Measurements from ENCODE around the gene GALNTL6.
"Not testable (repeated sequence)": the region's sequence is repeated elsewhere in the genome, so short reads cannot be mapped to it uniquely, and the experiment has no call there.

The GALNTL6 gene

DNA sequence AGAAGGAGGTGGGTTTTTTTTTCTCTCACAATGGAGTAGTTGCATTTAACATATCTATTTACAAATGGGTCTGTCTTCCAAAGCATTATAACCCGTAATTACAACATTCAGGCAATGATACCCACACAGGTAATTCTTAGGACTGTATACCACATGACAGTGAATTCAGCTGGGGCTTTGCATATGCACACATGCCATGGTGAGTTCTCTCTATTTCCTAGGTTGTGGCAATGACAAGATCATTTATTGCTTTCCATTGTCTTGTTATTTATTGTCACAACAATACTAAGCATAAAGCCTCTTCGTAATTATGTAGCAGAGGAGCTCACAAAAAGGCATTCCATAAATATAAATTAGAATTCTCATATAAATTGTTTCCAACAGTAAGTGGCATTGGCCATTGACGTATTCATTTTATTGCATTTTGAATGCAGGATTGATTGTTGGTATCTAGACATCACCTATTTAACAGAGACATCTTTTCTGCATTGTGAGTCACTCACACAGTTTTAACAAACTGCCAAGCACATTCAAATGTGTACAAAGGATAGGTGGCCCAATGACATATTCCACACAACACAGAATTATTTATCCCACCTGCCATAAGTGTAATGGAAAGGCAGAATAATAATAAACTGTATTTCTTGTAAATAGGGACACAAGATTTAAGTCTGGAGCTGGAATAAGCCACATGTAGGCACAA lies 964.7 kb downstream of the GALNTL6 start:
- no peak for FAIRE-seq
- no peak for DNase-seq (ENCODE audit: insufficient read length, low spot score)
- TF ChIP-seq POLR2AphosphoS5 (IDR thresholded peaks at IDR 0.05; ENCODE audit: low read depth, low read length) = no peak
- no peak for TF ChIP-seq POLR2A (IDR thresholded peaks at IDR 0.05; ENCODE audit: low read depth, low read length)
- TF ChIP-seq POU2F2 (IDR thresholded peaks at IDR 0.05; ENCODE audit: low read depth, low read length) = no peak
- no peak for TF ChIP-seq TAF1 (IDR thresholded peaks at IDR 0.05; ENCODE audit: low read depth, low read length)
- no peak for TF ChIP-seq SPI1 (IDR thresholded peaks at IDR 0.05; ENCODE audit: low read depth, low read length)
- TF ChIP-seq PAX5 (IDR thresholded peaks at IDR 0.05; ENCODE audit: insufficient read depth, low read length, severe bottlenecking) = no peak

DNA sequence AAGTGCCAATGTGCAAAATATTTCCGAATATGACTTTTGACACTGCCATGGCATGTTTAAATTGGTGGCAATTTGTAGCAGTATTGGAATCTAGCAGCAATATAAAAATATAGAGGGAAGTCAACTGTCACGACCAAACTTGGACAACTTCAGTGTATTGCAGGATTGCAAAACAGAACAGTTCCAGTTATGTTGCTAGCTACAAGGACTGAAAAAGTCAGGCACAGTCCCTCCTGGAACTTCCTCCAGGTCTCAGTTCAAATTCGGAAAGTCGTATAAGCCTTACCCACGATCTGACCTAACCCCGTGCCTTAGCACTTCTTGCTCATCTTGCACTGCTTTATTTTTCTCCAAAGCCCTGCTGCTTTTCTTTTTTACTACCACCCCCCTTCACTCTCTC lies 965.4 kb downstream of the GALNTL6 start:
- FAIRE-seq = no peak
- DNase-seq (ENCODE audit: insufficient read length, low spot score) = no peak
- no peak for TF ChIP-seq PAX5 (IDR thresholded peaks at IDR 0.05; ENCODE audit: insufficient read depth, low read length, severe bottlenecking)
- TF ChIP-seq POLR2A (IDR thresholded peaks at IDR 0.05; ENCODE audit: low read depth, low read length) = no peak
- TF ChIP-seq POLR2AphosphoS5 (IDR thresholded peaks at IDR 0.05; ENCODE audit: low read depth, low read length) = no peak
- TF ChIP-seq TAF1 (IDR thresholded peaks at IDR 0.05; ENCODE audit: low read depth, low read length) = no peak
- TF ChIP-seq SPI1 (IDR thresholded peaks at IDR 0.05; ENCODE audit: low read depth, low read length) = no peak
- no peak for TF ChIP-seq POU2F2 (IDR thresholded peaks at IDR 0.05; ENCODE audit: low read depth, low read length)

DNA sequence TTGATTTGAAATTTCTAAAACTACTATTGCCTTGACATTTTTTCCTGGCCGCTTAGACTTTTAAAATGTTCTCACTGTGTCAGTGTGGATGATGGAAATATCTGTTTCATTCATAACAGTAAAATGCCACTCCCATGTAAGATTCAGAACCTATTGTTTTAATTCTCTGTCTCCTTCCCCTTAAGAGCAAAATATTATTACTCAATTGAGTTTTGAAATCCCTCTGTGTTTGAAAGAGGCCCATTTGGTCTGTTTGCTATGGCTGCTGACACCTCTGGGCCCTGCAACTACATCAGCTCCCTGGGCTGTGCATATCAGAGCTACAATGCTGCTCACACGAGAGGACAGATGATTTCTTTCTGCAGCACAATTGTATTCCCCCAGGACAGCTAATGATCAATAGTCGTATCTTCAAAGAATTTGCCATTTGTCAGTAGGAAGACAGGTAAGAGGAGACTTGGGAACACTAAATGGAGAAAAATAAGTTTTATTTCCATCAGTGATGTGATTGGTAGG lies 967.4 kb downstream of the GALNTL6 start:
- FAIRE-seq = no peak
- TF ChIP-seq POU2F2 (IDR thresholded peaks at IDR 0.05; ENCODE audit: low read depth, low read length) (no peak), SPI1 (IDR thresholded peaks at IDR 0.05; ENCODE audit: low read depth, low read length) (no peak), POLR2A (IDR thresholded peaks at IDR 0.05; ENCODE audit: low read depth, low read length) (no peak), POLR2AphosphoS5 (IDR thresholded peaks at IDR 0.05; ENCODE audit: low read depth, low read length) (no peak), PAX5 (IDR thresholded peaks at IDR 0.05; ENCODE audit: insufficient read depth, low read length, severe bottlenecking) (no peak), TAF1 (IDR thresholded peaks at IDR 0.05; ENCODE audit: low read depth, low read length) (no peak)
- DNase-seq (ENCODE audit: insufficient read length, low spot score) = no peak

- FAIRE-seq = no peak
- no peak for TF ChIP-seq POU2F2 (IDR thresholded peaks at IDR 0.05; ENCODE audit: low read depth, low read length)
- no peak for TF ChIP-seq POLR2A (IDR thresholded peaks at IDR 0.05; ENCODE audit: low read depth, low read length)
- no peak for TF ChIP-seq SPI1 (IDR thresholded peaks at IDR 0.05; ENCODE audit: low read depth, low read length)
- no peak for TF ChIP-seq TAF1 (IDR thresholded peaks at IDR 0.05; ENCODE audit: low read depth, low read length)
- no peak for TF ChIP-seq POLR2AphosphoS5 (IDR thresholded peaks at IDR 0.05; ENCODE audit: low read depth, low read length)
- TF ChIP-seq PAX5 (IDR thresholded peaks at IDR 0.05; ENCODE audit: insufficient read depth, low read length, severe bottlenecking) = no peak
- no peak for DNase-seq (ENCODE audit: insufficient read length, low spot score)
Observed at GRCh38 chr4:172785613-172786012, 972.4 kb downstream of the GALNTL6 start.

DNA sequence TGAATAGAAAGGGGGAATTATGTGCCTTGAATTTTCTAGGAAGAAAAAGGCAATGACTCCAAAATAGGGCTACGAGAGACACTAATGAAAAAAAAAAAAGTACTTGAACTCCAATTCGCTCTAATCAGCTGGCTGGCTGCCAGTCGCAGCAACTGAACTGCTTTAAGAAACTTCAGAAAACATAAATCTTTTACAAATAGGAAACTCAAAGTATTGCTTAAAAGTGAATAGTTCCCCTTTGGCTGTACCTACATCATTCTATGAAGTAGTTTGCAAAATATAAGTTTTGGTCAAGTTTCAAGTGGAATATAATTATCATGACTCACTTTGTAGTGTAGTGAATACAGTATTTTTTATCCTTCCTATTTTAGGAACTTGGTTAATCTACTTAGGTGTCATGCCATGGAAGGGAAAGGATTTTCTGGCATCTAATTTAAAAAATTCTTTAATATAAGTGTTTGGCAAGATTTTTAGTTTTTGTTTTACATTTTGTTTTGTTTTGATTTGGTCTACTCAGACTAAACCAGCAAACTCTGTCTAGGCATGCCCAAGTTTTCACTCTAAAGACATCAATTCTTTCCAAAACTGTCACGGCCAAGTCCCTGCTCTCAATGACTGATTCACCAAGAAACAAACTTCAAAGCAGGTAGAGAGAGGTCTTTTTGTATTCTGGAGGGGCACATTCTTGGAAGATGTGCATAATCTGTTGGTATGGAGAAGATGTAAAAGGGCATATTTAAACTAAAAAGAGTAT lies 973.0 kb downstream of the GALNTL6 start:
- no peak for FAIRE-seq
- DNase-seq (ENCODE audit: insufficient read length, low spot score) = no peak
- TF ChIP-seq POU2F2 (IDR thresholded peaks at IDR 0.05; ENCODE audit: low read depth, low read length) (no peak), POLR2A (IDR thresholded peaks at IDR 0.05; ENCODE audit: low read depth, low read length) (no peak), PAX5 (IDR thresholded peaks at IDR 0.05; ENCODE audit: insufficient read depth, low read length, severe bottlenecking) (no peak), POLR2AphosphoS5 (IDR thresholded peaks at IDR 0.05; ENCODE audit: low read depth, low read length) (no peak), SPI1 (IDR thresholded peaks at IDR 0.05; ENCODE audit: low read depth, low read length) (no peak), TAF1 (IDR thresholded peaks at IDR 0.05; ENCODE audit: low read depth, low read length) (no peak)

DNA sequence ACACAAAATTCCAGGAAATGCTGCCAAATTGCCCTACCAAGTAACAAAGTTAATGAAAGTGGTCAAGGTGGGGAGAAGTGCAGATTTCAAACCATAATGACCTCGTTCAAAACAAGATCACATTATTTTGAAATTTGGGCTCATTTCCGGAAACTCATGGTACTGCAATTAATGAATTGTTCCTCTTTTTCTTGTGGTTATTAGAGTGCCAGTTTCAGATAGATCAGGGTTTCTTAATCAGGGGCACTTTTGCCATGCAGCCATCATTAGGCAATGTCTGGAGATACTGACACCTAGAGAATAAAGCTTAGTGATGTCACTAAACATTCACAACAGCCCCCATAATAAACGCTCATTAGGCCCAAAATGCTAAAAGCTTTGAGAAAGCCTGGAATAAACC lies 973.9 kb downstream of the GALNTL6 start:
- DNase-seq (ENCODE audit: insufficient read length, low spot score) = no peak
- TF ChIP-seq PAX5 (IDR thresholded peaks at IDR 0.05; ENCODE audit: insufficient read depth, low read length, severe bottlenecking) = no peak
- no peak for TF ChIP-seq POLR2A (IDR thresholded peaks at IDR 0.05; ENCODE audit: low read depth, low read length)
- TF ChIP-seq POLR2AphosphoS5 (IDR thresholded peaks at IDR 0.05; ENCODE audit: low read depth, low read length) = no peak
- TF ChIP-seq SPI1 (IDR thresholded peaks at IDR 0.05; ENCODE audit: low read depth, low read length) = no peak
- no peak for TF ChIP-seq POU2F2 (IDR thresholded peaks at IDR 0.05; ENCODE audit: low read depth, low read length)
- TF ChIP-seq TAF1 (IDR thresholded peaks at IDR 0.05; ENCODE audit: low read depth, low read length) = no peak
- FAIRE-seq = no peak

GRCh38 chr4:172791841-172792240 lies 978.6 kb downstream of the GALNTL6 start:
- FAIRE-seq (no peak), DNase-seq (ENCODE audit: insufficient read length, low spot score) (no peak)
- no peak for TF ChIP-seq TAF1 (IDR thresholded peaks at IDR 0.05; ENCODE audit: low read depth, low read length)
- TF ChIP-seq PAX5 (IDR thresholded peaks at IDR 0.05; ENCODE audit: insufficient read depth, low read length, severe bottlenecking) = no peak
- no peak for TF ChIP-seq SPI1 (IDR thresholded peaks at IDR 0.05; ENCODE audit: low read depth, low read length)
- TF ChIP-seq POLR2A (IDR thresholded peaks at IDR 0.05; ENCODE audit: low read depth, low read length) = no peak
- no peak for TF ChIP-seq POU2F2 (IDR thresholded peaks at IDR 0.05; ENCODE audit: low read depth, low read length)
- TF ChIP-seq POLR2AphosphoS5 (IDR thresholded peaks at IDR 0.05; ENCODE audit: low read depth, low read length) = no peak

- TF ChIP-seq POU2F2 (IDR thresholded peaks at IDR 0.05; ENCODE audit: low read depth, low read length) = no peak
- TF ChIP-seq POLR2AphosphoS5 (IDR thresholded peaks at IDR 0.05; ENCODE audit: low read depth, low read length) = no peak
- TF ChIP-seq PAX5 (IDR thresholded peaks at IDR 0.05; ENCODE audit: insufficient read depth, low read length, severe bottlenecking) = no peak
- no peak for FAIRE-seq
Observed at GRCh38 chr4:172793565-172794306, 980.5 kb downstream of the GALNTL6 start.

GRCh38 chr4:172794307-172794703 lies 981.1 kb downstream of the GALNTL6 start:
- no peak for TF ChIP-seq SPI1 (IDR thresholded peaks at IDR 0.05; ENCODE audit: low read depth, low read length)
- no peak for TF ChIP-seq POU2F2 (IDR thresholded peaks at IDR 0.05; ENCODE audit: low read depth, low read length)
- TF ChIP-seq POLR2AphosphoS5 (IDR thresholded peaks at IDR 0.05; ENCODE audit: low read depth, low read length) = no peak
- no peak for TF ChIP-seq POLR2A (IDR thresholded peaks at IDR 0.05; ENCODE audit: low read depth, low read length)
- DNase-seq (ENCODE audit: insufficient read length, low spot score) (no peak), FAIRE-seq (no peak)

More at GRCh38 chr4:172793565-172794306, 980.5 kb downstream of the GALNTL6 start:
- DNase-seq (ENCODE audit: insufficient read length, low spot score) = no peak

- not testable (repeated sequence) for DNase-seq (ENCODE audit: insufficient read length, low spot score); FAIRE-seq
Observed at GRCh38 chr4:172797281-172797680, 984.1 kb downstream of the GALNTL6 start.
